HG02798 (cell line): ENCODE measurements around the gene CATSPER4.

Experiments used
- ATAC-seq: cut with Tn5 transposase; IDR thresholded peaks from one replicate; pipeline ENCODE4 v1.9.1; 2021; ENCODE audit warnings: mild to moderate bottlenecking; ENCODE audit not compliant: unreplicated experiment, poor library complexity

Gene CATSPER4

GRCh38 chr1:26190373-26190987 lies at the start of gene CATSPER4:
Gene CATSPER4 (plus strand): TSS chr1:26190602. CDS start chr1:26190628, 26 bp downstream.
- ATAC-seq = no peak

GRCh38 chr1:26142159-26142558 lies 48.2 kb upstream of the CATSPER4 start:
- ATAC-seq = no peak

GRCh38 chr1:26145041-26145959 lies 45.1 kb upstream of the CATSPER4 start:
- ATAC-seq = peak; percentile 60

GRCh38 chr1:26145960-26146294 lies 44.5 kb upstream of the CATSPER4 start:
- no peak for ATAC-seq

GRCh38 chr1:26148887-26149286 lies 41.5 kb upstream of the CATSPER4 start:
- ATAC-seq = no peak

- ATAC-seq = no peak
Measured at GRCh38 chr1:26153966-26154532, 36.4 kb upstream of the CATSPER4 start.

- no peak for ATAC-seq
Measured at GRCh38 chr1:26154750-26155149, 35.7 kb upstream of the CATSPER4 start.

- ATAC-seq = no peak
Measured at GRCh38 chr1:26155370-26156284, 34.8 kb upstream of the CATSPER4 start.

- ATAC-seq = no peak
Measured at GRCh38 chr1:26156285-26157038, 33.9 kb upstream of the CATSPER4 start.

GRCh38 chr1:26158271-26158907 lies 32.0 kb upstream of the CATSPER4 start:
- ATAC-seq = no peak

- no peak for ATAC-seq
Measured at GRCh38 chr1:26158908-26159742, 31.3 kb upstream of the CATSPER4 start, which contains the start of gene FAM110D. Gene FAM110D (plus strand): TSS chr1:26159079. CDS start chr1:26161292, 2,213 bp downstream.

GRCh38 chr1:26159743-26160039 lies 30.7 kb upstream of the CATSPER4 start:
- no peak for ATAC-seq

GRCh38 chr1:26160527-26161414 lies 29.6 kb upstream of the CATSPER4 start:
- ATAC-seq = no peak

GRCh38 chr1:26161415-26162219 lies 28.8 kb upstream of the CATSPER4 start:
- ATAC-seq = no peak

- ATAC-seq = no peak
Measured at GRCh38 chr1:26162220-26162709, 28.1 kb upstream of the CATSPER4 start.

GRCh38 chr1:26163684-26164035 lies 26.7 kb upstream of the CATSPER4 start:
- no peak for ATAC-seq
